ENCODE measurements around the gene CTNNA1.
"Not testable (repeated sequence)": the region's sequence is repeated elsewhere in the genome, so short reads cannot be mapped to it uniquely, and the experiment has no call there.

Gene CTNNA1

DNA sequence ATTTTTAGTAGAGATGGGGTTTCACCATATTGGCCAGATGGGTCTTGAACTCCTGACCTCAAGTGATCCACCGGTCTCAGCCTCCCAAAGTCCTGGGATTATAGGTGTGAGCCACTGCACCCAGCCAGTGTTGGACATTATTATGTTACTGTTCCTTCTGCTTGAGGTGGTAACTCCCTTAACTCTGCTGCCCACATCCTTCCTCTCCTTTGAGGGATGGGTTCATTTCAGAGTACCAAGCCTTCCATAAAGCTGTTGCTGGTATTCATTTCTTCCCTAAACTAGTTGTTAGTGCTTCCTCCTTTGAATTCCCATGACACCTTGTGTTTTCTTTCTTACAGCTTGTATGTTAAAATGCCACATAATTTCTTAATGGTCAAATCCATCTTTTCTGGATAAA is 54.0 kb downstream of the CTNNA1 start:
- no peak overlapping the region for H3K4me3 ChIP-seq (ENCODE audit: low read depth, low read length)
- DNase-seq (ENCODE audit: low read depth), result peak; percentile 70
- TF ChIP-seq MYC (IDR thresholded peaks at IDR 0.05; ENCODE audit: low read depth, low read length), result no peak
- TF ChIP-seq POLR2A (IDR thresholded peaks at IDR 0.05; ENCODE audit: extremely low read depth, insufficient read length), result no peak
- no peak for TF ChIP-seq MAX (IDR thresholded peaks at IDR 0.05; ENCODE audit: low read depth, low read length)
- TF ChIP-seq, protein P1, sequence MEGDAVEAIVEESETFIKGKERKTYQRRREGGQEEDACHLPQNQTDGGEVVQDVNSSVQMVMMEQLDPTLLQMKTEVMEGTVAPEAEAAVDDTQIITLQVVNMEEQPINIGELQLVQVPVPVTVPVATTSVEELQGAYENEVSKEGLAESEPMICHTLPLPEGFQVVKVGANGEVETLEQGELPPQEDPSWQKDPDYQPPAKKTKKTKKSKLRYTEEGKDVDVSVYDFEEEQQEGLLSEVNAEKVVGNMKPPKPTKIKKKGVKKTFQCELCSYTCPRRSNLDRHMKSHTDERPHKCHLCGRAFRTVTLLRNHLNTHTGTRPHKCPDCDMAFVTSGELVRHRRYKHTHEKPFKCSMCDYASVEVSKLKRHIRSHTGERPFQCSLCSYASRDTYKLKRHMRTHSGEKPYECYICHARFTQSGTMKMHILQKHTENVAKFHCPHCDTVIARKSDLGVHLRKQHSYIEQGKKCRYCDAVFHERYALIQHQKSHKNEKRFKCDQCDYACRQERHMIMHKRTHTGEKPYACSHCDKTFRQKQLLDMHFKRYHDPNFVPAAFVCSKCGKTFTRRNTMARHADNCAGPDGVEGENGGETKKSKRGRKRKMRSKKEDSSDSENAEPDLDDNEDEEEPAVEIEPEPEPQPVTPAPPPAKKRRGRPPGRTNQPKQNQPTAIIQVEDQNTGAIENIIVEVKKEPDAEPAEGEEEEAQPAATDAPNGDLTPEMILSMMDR (IDR thresholded peaks at IDR 0.05; ENCODE audit: low read depth, low read length), result no peak

DNA sequence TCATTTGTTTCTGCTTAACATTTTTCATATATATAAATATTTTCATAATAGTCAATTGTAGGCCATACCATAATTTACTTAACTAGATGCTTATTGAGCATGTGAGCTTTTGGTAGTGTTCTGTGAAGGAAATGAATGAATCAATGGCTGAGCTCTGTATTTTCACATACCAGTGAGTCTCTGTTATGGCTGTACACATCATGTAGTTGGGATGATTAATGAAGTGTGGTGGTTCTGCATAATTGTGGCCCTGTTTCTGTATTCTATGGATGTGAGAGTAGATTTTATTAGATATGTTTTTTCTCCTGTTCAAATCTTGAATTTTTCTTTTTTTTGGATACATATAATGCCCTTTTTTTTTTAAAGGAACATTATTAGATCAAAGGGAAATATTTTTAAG is 56.2 kb downstream of the CTNNA1 start:
- DNase-seq (ENCODE audit: low read depth), result no peak
- no peak overlapping the region for H3K4me3 ChIP-seq (ENCODE audit: low read depth, low read length)
- no peak for TF ChIP-seq POLR2A (IDR thresholded peaks at IDR 0.05; ENCODE audit: extremely low read depth, insufficient read length)
- no peak for TF ChIP-seq MAX (IDR thresholded peaks at IDR 0.05; ENCODE audit: low read depth, low read length)
- TF ChIP-seq, protein P1 (IDR thresholded peaks at IDR 0.05; ENCODE audit: low read depth, low read length), result no peak
- TF ChIP-seq MYC (IDR thresholded peaks at IDR 0.05; ENCODE audit: low read depth, low read length), result no peak

DNA sequence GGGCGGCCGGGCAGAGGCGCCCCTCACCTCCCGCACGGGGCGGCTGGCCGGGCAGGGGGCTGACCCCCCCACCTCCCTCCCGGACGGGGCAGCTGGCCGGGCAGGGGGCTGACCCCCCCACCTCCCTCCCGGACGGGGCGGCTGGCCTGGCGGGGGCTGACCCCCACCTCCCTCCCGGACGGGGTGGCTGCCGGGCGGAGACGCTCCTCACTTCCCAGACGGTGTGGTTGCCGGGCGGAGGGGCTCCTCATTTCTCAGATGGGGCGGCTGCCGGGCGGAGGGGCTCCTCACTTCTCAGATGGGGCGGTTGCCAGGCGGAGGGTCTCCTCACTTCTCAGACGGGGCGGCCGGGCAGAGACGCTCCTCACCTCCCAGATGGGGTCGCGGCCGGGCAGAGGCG is 57.6 kb downstream of the CTNNA1 start:
- H3K4me3 ChIP-seq (ENCODE audit: low read depth, low read length); DNase-seq (ENCODE audit: low read depth): not testable (repeated sequence)

- no peak for DNase-seq (ENCODE audit: low read depth)
- no peak for TF ChIP-seq POLR2A (IDR thresholded peaks at IDR 0.05; ENCODE audit: extremely low read depth, insufficient read length)
- TF ChIP-seq, protein P1 (IDR thresholded peaks at IDR 0.05; ENCODE audit: low read depth, low read length), result no peak
- no peak for TF ChIP-seq MAX (IDR thresholded peaks at IDR 0.05; ENCODE audit: low read depth, low read length)
- no peak for TF ChIP-seq MYC (IDR thresholded peaks at IDR 0.05; ENCODE audit: low read depth, low read length)
Observed at GRCh38 chr5:138815529-138815928, 62.3 kb downstream of the CTNNA1 start.

GRCh38 chr5:138817241-138817640 is 64.0 kb downstream of the CTNNA1 start:
- no peak overlapping the region for H3K4me3 ChIP-seq (ENCODE audit: low read depth, low read length)
- DNase-seq (ENCODE audit: low read depth), result no peak
- TF ChIP-seq POLR2A (IDR thresholded peaks at IDR 0.05; ENCODE audit: extremely low read depth, insufficient read length), result no peak

More at GRCh38 chr5:138815529-138815928, 62.3 kb downstream of the CTNNA1 start:
- no peak overlapping the region for H3K4me3 ChIP-seq (ENCODE audit: low read depth, low read length)

DNA sequence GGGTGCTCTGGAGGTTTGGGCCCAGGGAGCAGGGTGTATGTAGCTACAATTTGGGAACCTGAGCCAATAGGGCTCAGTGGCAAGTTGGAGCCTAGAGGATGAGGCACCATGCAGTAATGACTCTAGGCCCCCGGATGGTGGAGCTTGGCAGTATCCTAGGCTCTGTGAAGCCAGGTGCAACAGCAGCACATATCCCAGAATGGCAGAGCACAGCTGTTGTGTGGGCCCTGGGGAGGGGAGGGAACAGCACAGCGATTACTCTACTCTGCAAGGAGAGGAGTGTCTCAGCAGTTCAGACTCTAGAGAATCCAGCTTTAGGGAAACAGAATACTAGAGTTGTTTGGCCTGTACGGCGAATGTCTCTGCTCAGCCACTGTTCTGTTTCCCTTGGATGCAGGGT is 65.9 kb downstream of the CTNNA1 start:
- no peak overlapping the region for H3K4me3 ChIP-seq (ENCODE audit: low read depth, low read length)
- TF ChIP-seq, protein P1 (IDR thresholded peaks at IDR 0.05; ENCODE audit: low read depth, low read length), result no peak
- DNase-seq (ENCODE audit: low read depth), result no peak

DNA sequence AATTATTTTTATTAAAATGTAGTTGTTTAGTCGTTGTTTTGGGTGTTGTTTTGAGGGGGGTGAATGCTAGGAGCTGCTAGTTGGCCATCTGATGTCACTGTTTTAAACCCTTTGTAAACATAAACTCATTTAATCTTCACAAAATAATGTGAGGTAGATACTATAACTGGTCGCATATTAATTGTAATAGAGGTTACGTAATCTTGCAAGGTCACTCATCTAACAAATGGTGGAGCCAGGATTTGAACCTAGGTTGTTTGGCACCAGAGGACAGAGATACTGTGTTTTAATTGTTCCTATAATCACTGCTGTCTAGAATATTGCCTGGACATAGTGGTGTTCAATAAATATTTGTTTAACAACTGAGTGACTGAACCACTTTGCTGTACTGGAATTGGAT is 67.5 kb downstream of the CTNNA1 start:
- DNase-seq (ENCODE audit: low read depth), result no peak
- no peak overlapping the region for H3K4me3 ChIP-seq (ENCODE audit: low read depth, low read length)
- TF ChIP-seq POLR2A (IDR thresholded peaks at IDR 0.05; ENCODE audit: extremely low read depth, insufficient read length) (no peak), MAX (IDR thresholded peaks at IDR 0.05; ENCODE audit: low read depth, low read length) (no peak), MYC (IDR thresholded peaks at IDR 0.05; ENCODE audit: low read depth, low read length) (no peak)
- TF ChIP-seq, protein P1 (IDR thresholded peaks at IDR 0.05; ENCODE audit: low read depth, low read length), result no peak

Measured in NB4 (cell line).